GM21390 (cell line): ENCODE measurements around the gene TMEM130.
"Not testable (repeated sequence)": the region's sequence is repeated elsewhere in the genome, so short reads cannot be mapped to it uniquely, and the experiment has no call there.

ENCODE experiments used
- ATAC-seq: cut with Tn5 transposase; IDR thresholded peaks from one replicate; pipeline ENCODE4 v1.9.1; 2021; ENCODE audit not compliant: unreplicated experiment

TMEM130 gene

GRCh38 chr7:98842552-98842951, 27.3 kb downstream of the TMEM130 start:
- not testable (repeated sequence) for ATAC-seq

DNA sequence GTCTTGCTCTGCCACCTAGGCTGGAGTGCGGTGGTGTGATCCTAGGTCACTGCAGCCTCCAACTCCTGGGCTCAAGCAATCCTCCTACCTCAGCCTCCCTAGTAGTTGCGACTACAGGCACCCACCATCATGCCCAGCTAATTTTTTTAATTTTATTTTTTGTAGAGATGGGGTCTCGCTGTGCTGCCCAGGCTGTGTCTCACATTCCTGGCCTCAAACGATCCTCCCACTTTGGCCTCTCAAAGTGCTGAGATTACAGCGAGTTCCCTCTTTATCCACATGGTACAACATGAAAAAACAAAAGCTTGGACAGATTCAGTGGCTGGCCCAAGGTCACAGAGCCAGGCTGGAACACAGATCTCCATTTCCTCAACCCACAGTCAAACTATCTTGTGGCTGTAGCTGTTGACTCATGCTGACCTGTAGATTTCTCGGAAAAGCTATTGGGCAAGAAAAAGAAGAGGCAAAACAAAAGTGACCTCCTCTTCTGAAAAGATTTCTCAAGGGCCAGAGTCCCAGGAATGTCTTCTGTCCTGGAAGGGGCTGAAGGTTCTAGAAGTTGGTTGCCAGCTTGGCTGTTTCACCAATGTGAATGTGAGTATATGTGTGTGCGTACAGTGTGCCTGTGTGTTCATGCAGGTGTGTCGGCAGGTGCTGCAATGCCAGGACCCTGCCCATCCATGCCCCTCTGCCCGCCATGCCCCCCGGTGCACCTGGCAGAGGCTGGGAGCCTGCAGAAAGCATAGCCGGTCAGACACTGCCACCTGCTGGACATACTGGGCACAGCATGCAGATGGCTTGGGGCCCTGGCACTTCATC, 28.4 kb downstream of the TMEM130 start:
- no peak for ATAC-seq

DNA sequence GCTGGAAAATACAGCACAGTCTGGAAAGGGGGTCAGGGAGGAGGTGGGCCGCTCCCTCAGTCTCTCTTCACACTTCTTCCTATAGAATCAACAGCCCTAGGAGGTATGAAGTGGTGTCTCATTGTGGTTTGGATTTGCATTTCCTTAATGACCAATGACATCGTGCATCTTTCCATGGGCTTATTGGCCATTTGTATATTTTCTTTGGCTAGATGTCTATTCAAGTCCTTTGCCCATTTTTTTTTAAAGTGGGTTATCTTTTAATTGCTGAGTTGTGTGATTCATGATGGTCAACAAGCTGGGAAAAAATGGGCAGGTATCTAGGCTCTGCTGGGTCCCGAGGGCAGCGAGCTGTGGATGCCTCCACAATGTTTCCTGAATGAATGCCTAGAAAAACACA, 29.1 kb downstream of the TMEM130 start:
- ATAC-seq: no peak

- ATAC-seq: no peak
Measured at GRCh38 chr7:98840096-98840495, 29.7 kb downstream of the TMEM130 start.

GRCh38 chr7:98837630-98837972, 32.2 kb downstream of the TMEM130 start:
- ATAC-seq: no peak

- no peak for ATAC-seq
Measured at GRCh38 chr7:98836811-98837629, 32.8 kb downstream of the TMEM130 start.

DNA sequence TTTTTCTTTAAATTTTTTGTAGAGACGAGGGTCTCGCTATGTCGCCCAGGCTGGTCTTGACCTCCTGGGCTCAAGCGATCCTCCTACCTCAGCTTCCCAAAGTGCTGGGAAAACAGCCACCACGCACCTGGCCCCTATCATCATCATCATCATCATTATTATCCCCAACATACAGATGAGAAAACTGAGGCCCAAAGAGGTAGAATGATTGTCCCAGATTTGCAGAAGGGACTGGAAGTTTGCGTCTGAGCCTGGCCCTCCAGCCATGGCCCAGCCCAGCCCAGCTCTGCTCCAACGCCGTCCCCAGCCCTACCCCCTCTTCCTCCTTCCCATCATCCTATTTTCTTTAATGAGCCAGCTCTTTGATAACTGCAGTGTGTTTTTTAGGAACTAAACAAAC, 34.9 kb downstream of the TMEM130 start:
- ATAC-seq: no peak

DNA sequence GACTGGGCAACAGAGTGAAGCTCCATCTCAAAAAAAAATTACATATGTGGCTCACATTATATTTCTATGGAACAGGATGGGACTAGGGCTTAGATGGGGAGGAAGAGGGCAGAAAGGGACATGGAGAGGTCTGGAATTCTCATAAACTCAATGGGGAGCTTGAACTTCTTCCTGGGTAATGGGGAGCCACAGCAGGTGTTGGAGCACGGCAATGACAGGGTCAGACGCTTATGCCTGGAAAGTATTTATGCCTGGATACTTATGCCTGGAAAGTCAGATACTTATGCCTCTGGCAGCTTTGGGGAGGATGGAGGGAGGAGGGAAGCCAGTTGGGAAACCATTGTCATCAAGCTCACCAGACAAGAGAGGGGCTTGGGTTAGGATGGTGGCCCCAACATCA, 36.8 kb downstream of the TMEM130 start:
- ATAC-seq: no peak

GRCh38 chr7:98831641-98832221, 38.1 kb downstream of the TMEM130 start:
- ATAC-seq: no peak

DNA sequence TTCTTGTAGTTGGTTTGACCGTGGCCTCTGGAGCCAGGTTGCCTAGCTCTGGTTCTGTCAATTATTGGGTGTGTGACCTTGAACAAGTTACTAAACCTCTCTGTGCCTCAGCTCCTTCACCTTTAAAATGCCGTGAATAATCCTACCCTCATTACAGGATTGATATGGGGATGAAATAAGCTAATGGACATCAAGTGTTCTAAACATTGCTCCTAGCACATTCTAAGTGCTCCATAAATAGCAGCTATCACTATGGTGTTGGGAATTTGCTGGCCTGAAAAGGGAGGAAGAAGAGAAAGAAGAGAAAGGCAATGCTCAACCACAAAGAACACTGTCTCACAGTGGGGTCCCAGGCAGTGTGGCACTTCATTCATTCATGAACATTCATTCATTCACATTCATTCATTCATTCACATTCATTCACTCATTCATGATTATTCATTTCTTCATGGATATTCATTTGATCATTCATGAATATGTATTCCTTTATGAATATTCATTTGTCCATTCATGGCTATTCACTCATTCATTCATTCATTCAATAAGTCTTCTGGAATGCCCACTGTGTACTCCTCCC, 38.8 kb downstream of the TMEM130 start:
- ATAC-seq: no peak

GRCh38 chr7:98828368-98828767, 41.4 kb downstream of the TMEM130 start:
- ATAC-seq: no peak

DNA sequence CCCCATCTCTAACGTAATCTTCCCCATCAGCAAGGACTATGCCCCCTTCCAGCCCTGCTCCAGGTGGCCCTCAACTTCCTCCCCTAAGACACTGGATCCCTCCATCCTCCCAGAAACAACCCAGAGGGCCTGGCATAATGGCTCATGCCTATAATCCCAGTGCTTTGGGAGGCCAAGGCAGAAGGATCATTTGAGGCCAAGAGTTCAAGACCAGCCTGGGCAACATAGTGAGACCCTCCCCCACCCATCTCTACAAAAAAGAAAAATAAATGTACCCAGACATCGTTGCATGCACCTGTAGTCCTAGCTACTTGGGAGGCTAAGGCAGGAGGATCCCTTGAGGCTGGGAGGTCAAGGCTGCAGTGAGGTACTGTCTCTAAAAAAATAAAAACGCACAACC, 42.6 kb downstream of the TMEM130 start:
- ATAC-seq: no peak

DNA sequence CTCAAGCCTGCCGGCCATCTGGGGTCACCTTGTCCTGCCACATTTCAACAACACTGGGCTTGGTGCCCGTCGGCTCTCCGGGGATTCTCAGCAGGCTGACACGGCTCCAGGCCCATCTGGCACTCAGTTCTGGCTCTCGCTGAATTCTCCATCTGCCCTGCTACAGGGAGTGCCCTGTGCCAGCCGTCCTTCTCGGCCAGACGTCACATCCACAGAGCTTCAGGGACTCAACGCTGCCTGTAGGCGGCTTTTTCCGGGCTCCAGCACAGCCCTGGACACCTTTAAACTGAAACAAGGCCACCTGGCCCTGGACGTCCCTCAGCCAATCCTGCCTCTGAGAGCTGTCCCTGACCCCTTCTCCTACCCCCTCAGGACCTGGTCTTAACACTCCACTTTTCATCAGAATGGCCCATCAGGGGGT, 43.0 kb downstream of the TMEM130 start:
- no peak for ATAC-seq

DNA sequence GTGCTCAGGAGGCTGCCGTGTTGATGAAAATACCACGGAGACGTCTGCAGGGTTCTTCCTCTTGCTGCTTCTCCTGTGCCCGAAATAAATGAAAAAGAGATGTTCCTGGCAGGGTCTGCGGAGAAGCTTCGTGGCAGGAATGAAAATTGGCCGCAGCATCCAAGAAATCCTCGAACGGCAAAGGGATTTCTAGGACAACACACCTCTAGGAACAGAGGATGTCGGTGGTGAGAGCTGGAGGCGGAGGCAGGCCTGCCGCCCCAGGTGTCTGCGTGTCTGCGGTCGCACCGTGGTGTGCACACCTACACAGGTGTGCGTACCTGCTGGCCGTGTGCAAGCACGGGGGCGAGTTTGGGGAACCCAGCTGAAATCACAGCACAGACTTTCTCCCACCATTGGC, 43.4 kb downstream of the TMEM130 start:
- no peak for ATAC-seq

DNA sequence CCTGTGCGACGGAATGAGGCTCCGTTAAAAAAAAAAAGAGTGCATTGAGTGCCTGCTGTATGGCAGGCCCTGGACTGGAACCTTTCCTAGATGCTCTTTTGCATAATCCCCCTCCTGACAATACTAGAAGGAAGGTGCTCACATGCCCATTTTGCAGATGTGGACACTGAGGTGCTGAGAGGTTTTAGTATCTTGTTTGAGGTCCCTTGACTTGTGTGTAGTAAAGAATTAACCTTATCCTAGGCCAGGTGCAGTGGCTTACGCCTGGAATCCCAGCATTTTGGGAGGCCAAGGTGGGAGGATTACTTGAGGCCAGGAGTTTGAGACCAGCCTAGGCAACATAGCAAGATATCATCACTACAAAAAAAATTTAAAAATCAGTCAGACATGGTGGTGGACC, 46.6 kb downstream of the TMEM130 start:
- no peak for ATAC-seq

DNA sequence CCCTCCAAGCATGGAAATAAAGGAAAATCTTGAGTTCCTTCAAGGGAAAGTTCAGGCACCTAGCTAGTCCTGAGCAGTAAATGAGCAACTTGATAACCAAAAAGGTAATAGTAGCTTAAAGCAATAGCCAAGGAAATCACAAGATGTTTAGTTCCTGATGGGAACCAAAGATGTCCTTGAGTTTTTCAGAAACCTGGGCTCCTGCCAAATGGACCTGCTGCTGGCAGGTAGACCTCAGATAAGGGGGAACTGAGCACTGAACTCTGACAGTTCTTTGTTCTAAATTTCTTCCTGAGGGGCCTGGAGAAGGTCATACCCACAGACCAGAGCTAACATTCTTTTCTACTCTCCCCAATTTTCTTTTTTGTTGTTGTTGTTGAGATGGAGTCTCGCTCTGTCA, 48.5 kb downstream of the TMEM130 start:
- ATAC-seq: no peak

DNA sequence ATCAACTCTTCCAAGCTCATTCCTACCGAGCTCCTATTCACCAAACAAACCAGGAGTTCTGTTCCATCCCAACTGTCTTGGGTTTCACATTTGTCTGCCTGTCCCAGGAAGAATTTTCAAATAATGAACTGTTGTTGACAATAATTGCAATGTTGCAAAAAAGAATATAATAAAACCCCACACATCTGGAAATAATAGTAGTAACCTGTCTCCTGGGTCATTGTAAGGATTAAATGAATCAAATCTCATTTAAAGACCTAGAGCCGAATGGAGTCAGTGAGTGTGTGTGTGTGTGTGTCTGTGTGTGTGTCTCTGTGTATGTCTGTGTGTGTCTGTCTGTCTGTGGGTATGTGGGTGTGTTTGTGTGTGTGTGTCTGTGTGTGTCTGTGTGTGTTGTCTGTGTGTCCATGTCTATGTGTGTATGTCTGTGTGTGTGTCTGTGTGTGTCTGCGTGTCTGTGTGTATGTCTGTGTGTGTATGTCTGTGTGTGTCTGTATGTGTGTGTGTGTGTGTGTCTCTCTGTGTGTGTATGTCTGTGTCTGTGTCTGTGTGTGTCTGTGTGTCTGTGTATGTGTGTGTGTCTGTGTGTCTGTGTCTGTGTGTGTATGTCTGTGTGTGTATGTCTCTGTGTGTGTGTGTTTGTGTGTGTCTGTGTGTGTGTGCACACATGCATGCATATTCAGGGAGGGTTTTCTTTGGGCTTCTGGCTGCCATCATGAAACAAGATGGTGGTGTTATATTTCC, 52.7 kb downstream of the TMEM130 start:
- ATAC-seq: no peak

- no peak for ATAC-seq
Measured at GRCh38 chr7:98816241-98816640, 53.6 kb downstream of the TMEM130 start.

DNA sequence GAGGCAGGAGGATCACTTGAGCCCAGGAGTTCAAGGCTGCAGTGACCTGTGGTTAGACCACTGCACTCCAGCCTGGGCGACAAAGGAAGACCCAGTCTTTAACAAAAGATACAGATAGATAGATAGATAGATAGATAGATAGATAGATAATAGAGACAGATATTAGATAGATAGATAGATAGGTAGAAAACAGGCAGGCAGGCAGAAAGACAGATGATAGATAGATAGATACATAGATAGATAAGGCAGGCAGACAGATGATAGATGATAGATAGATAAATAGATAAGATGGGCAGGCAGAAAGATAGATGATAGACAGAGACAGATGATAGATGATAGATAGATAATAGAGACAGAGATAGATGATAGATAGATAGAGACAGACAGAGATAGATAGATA, 54.5 kb downstream of the TMEM130 start:
- ATAC-seq: no peak

DNA sequence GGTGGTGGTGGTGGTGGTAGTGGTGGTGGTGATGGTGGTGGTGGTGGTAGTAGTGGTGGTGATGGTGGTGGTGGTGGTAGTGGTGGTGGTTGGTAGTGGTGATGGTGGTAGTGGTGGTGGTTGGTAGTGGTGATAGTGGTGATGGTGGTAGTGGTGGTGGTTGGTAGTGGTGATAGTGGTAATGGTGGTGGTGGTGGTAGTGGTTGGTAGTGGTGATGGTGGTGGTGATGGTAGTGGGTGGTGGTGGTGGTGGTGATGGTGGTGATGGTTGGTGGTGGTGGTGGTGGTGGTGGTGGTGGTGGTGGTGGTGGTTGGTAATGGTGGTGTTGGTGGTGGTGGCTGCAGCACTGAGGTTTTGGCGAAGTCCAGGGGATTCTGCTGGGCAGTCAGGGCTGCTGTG, 58.5 kb downstream of the TMEM130 start:
- no peak for ATAC-seq
